ENCODE data around the gene RPH3AL. TPM values are rescaled to one million over a fixed set of nuclear protein-coding genes. Genes with fewer than 3 reads are reported as not detected.

RPH3AL gene
- total and polyA plus RNA-seq, 2 experiments from 2014 or later, result 13.8 to 39.0 TPM

GRCh38 chr17:302300-302698, 50.3 kb downstream of the RPH3AL start:
- Histone ChIP-seq H3K36me3 (no peaks in the 10 kb centered on the region), H3K4me1 (ENCODE audit: low read depth) (peaks cover 4% of the 10 kb centered on the region), H3K27me3 (no peaks in the 10 kb centered on the region), H3K9me3 (ENCODE audit: low read depth) (no peaks in the 10 kb centered on the region), H3K4me3 (no peak overlapping the region), H3K27ac (no peak overlapping the region)
- no peak for TF ChIP-seq CTCF (IDR thresholded peaks at IDR 0.05; ENCODE audit: low read depth, low read length)
- no peak for DNase-seq (ENCODE audit: low read depth in 1 of 2, low spot score in 1 of 2)

- Histone ChIP-seq H3K36me3 (no peaks in the 10 kb centered on the region), H3K4me3 (no peak overlapping the region), H3K9me3 (ENCODE audit: low read depth) (no peaks in the 10 kb centered on the region), H3K4me1 (ENCODE audit: low read depth) (peaks cover 4% of the 10 kb centered on the region), H3K27ac (no peak overlapping the region), H3K27me3 (no peaks in the 10 kb centered on the region)
- DNase-seq (ENCODE audit: low read depth in 1 of 2, low spot score in 1 of 2), result peak in 1 of 2 donors; percentile 54
- TF ChIP-seq CTCF (IDR thresholded peaks at IDR 0.05; ENCODE audit: low read depth, low read length), result no peak
Observed at GRCh38 chr17:301681-302299, 50.8 kb downstream of the RPH3AL start.

GRCh38 chr17:300881-301280, 51.7 kb downstream of the RPH3AL start:
- no peak overlapping the region for H3K4me3 ChIP-seq
- no peak for TF ChIP-seq CTCF (IDR thresholded peaks at IDR 0.05; ENCODE audit: low read depth, low read length)
- no peaks in the 10 kb centered on the region for H3K27me3 ChIP-seq
- H3K9me3 ChIP-seq (ENCODE audit: low read depth), result no peaks in the 10 kb centered on the region
- H3K36me3 ChIP-seq, result no peaks in the 10 kb centered on the region
- H3K4me1 ChIP-seq (ENCODE audit: low read depth), result peaks cover 4% of the 10 kb centered on the region
- DNase-seq (ENCODE audit: low read depth in 1 of 2, low spot score in 1 of 2), result no peak
- H3K27ac ChIP-seq, result peak overlapping the region; percentile 66

- H3K36me3 ChIP-seq, result no peaks in the 10 kb centered on the region
- H3K9me3 ChIP-seq (ENCODE audit: low read depth), result no peaks in the 10 kb centered on the region
- no peaks in the 10 kb centered on the region for H3K27me3 ChIP-seq
- no peak for DNase-seq (ENCODE audit: low read depth in 1 of 2, low spot score in 1 of 2)
- TF ChIP-seq CTCF (IDR thresholded peaks at IDR 0.05; ENCODE audit: low read depth, low read length), result no peak
- H3K4me3 ChIP-seq, result no peak overlapping the region
- H3K4me1 ChIP-seq (ENCODE audit: low read depth), result no peaks in the 10 kb centered on the region
- H3K27ac ChIP-seq, result no peak overlapping the region
Observed at GRCh38 chr17:299546-299945, 53.1 kb downstream of the RPH3AL start.

- no peak overlapping the region for H3K27ac ChIP-seq
- no peaks in the 10 kb centered on the region for H3K27me3 ChIP-seq
- H3K4me3 ChIP-seq, result no peak overlapping the region
- H3K4me1 ChIP-seq (ENCODE audit: low read depth), result no peaks in the 10 kb centered on the region
- H3K36me3 ChIP-seq, result no peaks in the 10 kb centered on the region
- no peak for TF ChIP-seq CTCF (IDR thresholded peaks at IDR 0.05; ENCODE audit: low read depth, low read length)
- H3K9me3 ChIP-seq (ENCODE audit: low read depth), result no peaks in the 10 kb centered on the region
- peak in 1 of 2 donors; percentile 79 for DNase-seq (ENCODE audit: low read depth in 1 of 2, low spot score in 1 of 2)
Observed at GRCh38 chr17:298791-299450, 53.7 kb downstream of the RPH3AL start.
